Ecto neural progenitor cell (in vitro differentiated cells): ENCODE data around the gene FRMD8.

Source experiments
- DNase-seq: peaks from one replicate; pipeline ENCODE4 v3.0.0-alpha.2; 2018; ENCODE audit warnings: low spot score

Gene FRMD8

GRCh38 chr11:65376138-65376713, 10.2 kb upstream of the FRMD8 start:
- DNase-seq = no peak

DNA sequence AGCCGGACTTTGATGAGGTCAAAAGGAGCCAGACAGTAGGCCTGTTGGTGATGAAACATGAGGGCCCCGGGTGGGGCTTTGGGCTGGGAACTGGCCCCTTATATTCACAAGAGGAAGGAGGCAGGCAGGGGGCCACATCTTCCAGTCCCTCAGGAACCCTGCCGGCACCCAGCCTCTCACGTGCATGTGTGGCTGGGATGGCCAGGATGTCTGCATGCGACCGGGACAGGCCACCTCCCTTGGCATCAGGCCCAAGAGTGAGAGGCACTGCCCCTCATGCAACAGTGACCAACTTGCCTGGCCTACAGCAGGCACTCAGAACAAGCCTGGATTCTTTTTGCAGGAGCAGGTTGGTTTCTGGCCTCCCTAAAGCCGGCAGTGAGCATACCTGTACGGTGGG, 9.4 kb upstream of the FRMD8 start:
- DNase-seq = no peak

GRCh38 chr11:65377777-65378176, 8.7 kb upstream of the FRMD8 start:
- no peak for DNase-seq

- no peak for DNase-seq
Measured at GRCh38 chr11:65378208-65378927, 8.1 kb upstream of the FRMD8 start.

GRCh38 chr11:65378928-65379638, 7.4 kb upstream of the FRMD8 start:
- DNase-seq = no peak

DNA sequence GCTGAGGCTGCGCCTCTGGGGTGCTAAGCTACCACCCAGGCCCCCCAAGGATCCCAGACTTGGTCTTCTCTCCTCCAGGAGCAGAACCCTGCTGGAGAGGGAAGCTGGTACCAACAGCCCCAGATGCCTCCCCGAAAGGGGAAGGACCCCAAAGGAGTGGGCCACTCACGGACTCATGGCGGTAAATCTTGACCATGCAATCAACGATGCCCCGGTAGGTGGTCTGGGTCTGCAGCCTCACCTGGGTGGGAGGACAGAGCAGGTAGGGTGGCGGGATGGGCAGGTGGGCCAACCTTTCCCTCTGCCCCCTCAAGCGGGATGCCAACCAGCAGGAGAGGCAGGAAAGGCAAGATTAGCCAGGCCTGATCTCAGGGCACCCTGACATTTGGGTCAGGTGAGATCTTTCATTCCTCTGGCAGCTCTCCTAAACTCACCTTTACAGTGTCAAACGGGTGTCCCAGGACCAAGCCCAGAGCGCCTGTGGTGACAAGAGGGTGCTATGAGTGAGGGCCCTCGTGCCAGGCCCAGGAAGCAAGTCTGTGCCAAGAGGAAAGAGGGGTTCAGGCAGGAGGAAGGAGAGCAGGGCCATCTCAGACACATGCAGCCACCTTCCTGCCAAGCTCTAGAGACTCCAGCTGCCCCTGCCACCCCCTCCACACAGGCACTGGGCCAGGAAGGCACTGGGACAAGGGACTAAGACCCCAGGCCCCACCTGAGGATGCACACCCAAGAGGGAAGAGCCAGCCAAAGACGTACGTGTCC, 6.6 kb upstream of the FRMD8 start:
- no peak for DNase-seq

DNA sequence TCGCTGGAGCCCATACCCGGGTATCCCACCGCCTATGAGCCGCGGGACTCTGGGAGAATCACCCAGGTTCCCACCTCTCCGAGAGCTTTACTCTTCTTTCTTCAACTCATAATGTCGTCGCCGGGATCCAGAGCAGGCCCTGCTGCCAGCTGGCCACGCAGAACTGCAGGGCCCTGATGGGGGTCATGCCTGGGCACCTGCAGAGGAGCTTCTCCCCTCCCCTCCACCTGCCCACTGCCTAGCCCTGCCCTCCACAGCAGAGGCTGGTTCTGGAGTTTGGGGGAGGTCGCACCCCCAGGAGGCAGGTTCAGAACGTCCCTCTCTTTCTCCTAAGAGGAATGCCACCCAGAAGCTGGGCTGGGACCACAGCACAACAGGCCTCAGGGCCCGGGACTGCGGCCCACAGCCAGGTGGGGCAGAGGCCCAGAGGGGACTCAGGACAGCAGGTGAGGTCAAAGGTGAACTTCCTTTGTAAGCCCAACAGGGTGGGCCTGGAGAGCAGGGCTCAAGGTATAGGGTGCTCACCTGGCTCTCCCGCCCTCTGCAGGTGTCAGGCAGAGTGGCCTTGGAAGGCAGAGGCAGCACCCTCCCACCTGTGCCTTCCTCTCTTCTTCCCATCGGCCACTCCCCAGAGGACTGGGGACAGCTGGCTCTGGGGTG, 5.8 kb upstream of the FRMD8 start:
- no peak for DNase-seq

GRCh38 chr11:65381716-65382032, 4.8 kb upstream of the FRMD8 start:
- no peak for DNase-seq

DNA sequence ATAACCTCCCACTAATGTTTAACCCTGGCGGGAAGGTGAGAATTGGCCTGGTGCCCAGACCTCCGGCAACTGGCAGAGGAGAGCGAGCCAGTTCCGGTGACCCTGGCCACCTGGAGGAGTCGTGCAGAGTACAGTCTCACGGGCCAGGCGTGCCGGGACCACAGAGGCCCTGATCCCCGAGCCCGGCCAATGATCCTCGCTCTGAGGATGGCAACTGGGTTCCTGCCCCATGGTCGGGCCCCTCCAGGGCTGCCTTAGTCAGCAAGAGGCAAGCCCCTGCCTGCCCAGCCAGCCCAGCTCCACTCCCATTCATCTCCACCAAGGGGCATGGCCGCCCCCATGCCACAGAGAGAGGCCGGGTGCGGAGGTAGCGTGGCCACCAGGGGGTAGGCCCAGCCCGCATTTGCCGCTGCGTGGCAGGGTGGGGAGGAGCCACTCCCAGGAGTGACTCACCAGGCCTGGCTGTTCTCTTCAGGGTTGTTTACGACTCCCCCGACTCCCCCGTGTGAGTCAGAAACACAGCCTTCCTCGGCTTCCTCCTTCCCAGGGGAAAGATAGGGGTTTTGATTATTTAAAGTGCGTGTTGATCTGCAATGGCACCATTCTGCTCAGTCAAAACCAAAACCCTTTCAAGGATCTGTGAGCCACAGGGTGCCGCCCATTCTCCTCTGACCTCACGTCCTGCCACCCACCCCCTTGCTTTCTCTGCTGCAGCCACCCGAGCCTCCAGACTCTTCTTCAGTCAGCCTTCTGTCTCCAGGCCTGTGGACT, 4.2 kb upstream of the FRMD8 start, which contains the start of gene SLC25A45:
SLC25A45 (minus strand) TSS at position 614 of the 771 bp plus-strand sequence. CDS start 695 bp downstream, outside the sequence.
- DNase-seq = peak; percentile 76

- DNase-seq = no peak
Measured at GRCh38 chr11:65382804-65383368, 3.6 kb upstream of the FRMD8 start.

DNA sequence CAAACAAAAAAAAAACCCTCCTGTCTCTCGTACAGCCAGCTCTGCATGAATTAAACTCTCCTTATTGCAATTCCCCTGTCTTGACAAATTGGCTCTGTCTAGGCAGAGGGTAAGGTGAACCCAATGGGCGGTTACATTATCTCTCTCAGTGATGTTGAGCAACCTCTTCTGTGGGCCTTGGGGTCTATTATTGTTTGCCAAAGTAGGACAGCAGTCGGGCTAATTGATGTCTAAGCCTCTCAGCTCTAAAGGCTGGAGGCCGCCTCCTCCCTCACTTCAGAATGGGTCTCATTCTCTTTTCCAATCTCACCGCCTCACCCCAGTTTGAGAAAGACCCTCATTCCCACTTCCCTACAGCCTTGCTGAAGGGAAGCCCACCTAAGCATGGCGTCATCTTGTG, 2.7 kb upstream of the FRMD8 start:
- no peak for DNase-seq

DNA sequence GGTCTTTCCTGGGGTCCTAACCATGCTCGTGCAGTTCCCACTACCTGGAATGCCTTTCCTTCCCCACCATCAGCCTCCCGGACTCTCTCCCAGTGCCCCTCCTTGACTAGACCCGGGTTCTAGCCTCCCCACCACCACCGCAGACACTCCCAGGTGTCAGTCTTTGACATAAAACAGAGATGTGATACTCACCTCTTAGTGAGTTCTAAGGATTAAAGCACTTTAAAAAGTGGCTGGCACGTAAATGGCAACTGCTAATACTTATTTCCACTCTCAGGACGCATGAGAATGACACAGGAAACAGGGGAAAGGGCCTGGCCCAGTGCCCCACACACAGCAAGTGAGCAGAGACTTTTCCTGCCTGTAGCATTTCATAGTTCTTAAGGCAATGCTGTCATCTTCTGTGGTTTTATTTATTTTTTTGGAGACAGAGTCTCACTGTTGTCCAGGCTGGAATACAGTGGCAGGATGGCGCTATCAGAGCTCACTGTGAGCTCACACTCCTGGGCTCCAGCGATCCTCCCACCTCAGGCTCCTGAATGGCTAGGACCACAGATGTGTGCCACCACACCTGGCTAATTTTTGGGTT, 2.0 kb upstream of the FRMD8 start:
- DNase-seq = no peak

DNA sequence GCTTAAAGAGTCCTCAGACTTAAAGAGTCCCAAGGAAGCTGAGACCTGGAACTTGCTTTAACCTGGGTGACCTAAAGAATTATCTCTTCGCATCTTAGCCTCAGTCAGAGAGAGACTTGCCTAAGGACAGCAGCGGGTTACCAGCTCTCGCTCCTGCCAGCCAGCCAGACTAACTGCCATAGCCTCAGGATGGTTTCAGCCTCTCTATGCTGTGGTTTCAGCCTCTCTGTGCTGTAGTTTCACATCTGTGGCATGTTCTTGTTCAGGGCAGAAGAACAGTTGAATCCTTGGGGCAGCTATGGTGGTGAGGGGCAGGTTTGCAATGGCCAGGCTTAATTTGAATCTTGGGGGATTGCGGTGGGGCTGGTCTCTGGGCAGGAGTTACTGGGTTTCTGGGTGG, 2.3 kb downstream of the FRMD8 start:
- DNase-seq = no peak

DNA sequence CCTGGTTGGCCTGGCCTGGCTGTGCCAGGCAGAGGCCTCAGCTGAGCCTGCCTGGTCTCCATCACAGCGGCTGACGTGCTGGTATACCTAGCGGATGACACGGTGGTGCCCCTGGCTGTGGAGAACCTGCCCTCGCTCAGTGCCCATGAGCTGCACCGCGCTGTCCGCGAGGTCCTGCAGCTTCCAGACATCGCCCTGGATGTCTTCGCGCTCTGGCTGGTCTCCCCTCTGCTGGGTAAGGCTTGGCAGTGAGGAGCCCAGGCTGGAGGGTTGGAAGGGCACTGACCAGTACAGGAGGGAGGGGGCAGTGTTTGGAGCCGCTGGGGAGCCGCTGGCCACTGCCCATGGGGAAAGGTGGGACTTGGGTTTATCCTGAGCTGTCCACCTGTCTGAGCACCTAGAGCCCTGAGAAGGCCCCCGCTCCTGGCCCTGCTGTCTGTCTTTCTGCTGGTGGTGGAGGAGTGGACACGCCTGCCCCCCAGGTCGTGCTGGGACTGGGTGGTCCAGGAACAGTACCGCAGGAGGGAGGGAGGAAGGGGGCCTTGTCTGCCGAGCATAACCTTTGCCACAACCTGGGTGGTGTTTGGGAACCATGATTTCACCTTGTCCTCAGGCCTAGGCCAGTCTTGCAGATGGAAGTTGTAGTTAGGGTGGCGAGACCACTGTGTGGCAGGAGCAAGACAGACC, 3.0 kb downstream of the FRMD8 start:
- no peak for DNase-seq

DNA sequence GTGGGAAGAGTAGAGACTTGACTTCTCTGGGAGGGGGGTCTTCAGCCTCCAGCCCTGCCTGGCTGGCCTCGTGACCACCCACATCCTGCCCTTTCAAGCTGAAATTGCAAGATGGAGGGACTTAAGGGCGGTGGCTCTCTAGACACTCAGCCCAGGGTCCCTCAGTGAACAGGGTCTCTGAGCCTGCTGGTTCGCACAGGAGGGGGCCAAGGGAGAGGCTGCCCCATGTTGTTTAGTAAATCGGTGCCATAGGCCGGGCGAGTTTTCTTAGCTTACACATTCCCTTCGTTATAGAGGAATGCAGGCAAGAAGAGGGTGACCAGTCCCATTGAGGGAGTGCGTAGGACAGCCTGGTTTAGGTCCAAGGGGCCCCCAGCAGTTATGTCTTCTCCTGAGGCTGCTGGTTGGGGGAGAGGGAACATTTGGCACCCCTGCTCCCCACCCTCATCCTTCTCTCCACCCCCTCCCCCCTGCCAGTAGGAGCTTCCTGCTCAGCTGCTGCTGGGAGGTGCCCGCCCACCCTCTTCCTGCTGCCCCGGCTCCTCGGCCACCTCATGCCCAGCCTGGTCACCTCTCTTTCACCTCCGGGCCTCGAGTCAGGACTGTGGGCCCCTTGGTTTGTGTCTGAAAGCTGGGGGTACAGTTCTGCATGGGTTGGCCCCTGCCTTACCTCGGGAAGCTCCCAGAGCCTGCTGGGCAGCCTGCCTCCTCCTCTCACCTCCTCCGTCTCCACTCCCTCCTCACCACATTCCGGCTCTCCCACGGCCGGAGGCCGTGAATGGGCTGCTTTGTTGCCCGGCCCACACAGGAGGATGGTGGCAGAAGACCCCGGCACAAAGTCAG, 3.9 kb downstream of the FRMD8 start:
- peak; percentile 63 for DNase-seq

DNA sequence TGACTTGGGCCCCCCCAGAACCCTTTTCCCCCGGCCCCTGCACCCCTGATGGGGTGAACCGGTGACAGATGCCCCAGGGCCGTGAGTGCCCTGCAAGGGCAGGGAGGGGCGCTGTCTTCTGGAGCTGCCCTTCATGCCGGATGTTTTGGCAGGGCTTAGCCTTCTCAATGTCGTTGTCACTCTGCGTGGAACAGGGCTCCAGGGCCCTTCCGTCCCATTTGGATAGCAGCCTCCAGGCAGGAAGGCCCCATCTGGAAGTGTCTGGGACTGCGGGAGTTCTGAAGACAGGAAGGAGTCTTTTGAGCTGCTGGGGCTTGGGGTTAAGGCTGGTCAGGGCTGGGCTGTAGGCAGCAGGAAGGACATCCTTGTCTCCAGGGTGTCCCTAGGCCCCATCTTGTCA, 4.6 kb downstream of the FRMD8 start:
- DNase-seq = peak; percentile 61

DNA sequence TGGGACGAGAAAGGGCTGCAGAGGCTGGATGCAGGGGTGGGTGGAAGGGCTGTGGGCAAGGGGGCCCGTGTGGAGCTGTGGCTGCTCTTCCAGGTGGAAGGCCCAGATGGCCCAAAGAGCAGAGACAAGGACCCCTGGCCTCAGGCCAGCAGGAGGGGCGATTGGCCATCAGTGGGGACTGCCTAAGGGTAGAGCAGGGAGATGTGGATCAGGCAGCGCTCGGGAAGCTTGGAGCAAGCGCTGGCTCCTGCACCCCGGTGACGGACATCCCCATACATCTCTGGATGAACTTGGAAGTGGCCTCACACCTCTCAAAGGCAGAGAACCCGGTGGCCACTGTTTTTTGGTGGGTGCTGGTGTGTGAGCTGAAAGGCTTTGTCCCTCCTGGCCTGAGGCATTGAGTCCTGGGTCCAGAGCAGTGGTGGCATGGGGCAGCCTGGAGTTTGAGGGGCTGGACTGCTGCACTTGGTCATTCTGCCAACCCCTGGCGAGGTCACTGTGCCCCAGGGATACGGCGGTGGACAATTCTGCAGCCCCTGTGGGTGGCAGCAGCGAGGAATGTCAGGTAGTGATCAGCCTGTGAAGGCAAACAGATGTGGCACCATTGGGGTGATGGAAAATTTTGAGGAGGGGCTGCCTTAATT, 5.9 kb downstream of the FRMD8 start:
- no peak for DNase-seq

DNA sequence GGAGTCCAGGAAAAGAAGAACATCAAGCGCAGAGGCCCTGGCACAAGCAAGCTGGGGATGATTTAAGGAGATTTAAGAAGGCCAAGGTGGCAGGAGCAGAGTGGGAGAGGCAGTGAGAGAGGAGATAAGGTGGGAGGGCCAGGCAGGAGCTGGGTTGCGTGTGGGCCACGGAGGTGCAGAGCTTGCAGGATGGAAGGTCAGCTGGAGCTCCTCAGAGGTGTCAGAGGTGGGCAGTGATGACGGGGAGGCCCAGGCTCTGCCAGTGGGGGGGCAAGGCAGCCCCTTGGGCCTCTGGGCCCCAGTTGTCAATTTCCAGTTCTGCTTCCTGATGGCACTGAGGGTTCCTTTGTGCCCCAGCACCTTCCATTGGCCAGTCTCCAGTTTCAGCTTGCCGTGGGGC, 6.5 kb downstream of the FRMD8 start:
- no peak for DNase-seq
